ENCODE measurements around the gene EPHA1.

Gene EPHA1

DNA sequence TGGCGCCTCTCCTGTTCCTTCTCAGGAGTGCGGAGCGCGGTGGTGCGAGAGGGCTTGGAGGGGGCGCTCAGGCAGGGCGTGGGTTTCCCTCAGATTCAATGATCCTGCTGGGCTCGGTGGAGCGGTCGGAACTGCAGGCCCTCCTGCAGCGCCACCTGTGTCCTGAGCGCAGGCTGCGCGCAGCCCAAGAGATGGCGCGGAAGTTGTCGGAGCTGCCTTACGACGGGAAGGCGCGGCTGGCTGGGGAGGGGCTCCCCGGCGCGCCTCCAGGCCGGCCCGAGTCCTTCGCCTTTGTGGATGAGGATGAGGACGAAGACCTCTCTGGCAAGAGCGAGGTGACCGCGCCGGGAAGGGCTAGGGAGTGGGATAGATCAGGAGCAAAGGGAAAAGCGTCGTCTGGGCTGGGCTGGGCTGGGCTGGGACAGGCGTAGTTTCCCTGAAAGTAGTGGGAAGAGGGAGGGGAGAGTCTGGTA, 63.2 kb downstream of the EPHA1 start (continued):
- no peak for TF ChIP-seq SCRT1 (tag by site-specific recombination; IDR thresholded peaks at IDR 0.05; ENCODE audit: borderline replicate concordance)
- TF ChIP-seq, protein P1, sequence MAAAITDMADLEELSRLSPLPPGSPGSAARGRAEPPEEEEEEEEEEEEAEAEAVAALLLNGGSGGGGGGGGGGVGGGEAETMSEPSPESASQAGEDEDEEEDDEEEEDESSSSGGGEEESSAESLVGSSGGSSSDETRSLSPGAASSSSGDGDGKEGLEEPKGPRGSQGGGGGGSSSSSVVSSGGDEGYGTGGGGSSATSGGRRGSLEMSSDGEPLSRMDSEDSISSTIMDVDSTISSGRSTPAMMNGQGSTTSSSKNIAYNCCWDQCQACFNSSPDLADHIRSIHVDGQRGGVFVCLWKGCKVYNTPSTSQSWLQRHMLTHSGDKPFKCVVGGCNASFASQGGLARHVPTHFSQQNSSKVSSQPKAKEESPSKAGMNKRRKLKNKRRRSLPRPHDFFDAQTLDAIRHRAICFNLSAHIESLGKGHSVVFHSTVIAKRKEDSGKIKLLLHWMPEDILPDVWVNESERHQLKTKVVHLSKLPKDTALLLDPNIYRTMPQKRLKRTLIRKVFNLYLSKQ (tag by site-specific recombination; IDR thresholded peaks at IDR 0.05; ENCODE audit: borderline replicate concordance), result no peak
- TF ChIP-seq ZNF133 (tag by site-specific recombination; IDR thresholded peaks at IDR 0.05), result no peak
- TF ChIP-seq, protein P2, sequence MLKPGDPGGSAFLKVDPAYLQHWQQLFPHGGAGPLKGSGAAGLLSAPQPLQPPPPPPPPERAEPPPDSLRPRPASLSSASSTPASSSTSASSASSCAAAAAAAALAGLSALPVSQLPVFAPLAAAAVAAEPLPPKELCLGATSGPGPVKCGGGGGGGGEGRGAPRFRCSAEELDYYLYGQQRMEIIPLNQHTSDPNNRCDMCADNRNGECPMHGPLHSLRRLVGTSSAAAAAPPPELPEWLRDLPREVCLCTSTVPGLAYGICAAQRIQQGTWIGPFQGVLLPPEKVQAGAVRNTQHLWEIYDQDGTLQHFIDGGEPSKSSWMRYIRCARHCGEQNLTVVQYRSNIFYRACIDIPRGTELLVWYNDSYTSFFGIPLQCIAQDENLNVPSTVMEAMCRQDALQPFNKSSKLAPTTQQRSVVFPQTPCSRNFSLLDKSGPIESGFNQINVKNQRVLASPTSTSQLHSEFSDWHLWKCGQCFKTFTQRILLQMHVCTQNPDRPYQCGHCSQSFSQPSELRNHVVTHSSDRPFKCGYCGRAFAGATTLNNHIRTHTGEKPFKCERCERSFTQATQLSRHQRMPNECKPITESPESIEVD (tag by site-specific recombination; IDR thresholded peaks at IDR 0.05), result no peak
- TF ChIP-seq, protein P3, sequence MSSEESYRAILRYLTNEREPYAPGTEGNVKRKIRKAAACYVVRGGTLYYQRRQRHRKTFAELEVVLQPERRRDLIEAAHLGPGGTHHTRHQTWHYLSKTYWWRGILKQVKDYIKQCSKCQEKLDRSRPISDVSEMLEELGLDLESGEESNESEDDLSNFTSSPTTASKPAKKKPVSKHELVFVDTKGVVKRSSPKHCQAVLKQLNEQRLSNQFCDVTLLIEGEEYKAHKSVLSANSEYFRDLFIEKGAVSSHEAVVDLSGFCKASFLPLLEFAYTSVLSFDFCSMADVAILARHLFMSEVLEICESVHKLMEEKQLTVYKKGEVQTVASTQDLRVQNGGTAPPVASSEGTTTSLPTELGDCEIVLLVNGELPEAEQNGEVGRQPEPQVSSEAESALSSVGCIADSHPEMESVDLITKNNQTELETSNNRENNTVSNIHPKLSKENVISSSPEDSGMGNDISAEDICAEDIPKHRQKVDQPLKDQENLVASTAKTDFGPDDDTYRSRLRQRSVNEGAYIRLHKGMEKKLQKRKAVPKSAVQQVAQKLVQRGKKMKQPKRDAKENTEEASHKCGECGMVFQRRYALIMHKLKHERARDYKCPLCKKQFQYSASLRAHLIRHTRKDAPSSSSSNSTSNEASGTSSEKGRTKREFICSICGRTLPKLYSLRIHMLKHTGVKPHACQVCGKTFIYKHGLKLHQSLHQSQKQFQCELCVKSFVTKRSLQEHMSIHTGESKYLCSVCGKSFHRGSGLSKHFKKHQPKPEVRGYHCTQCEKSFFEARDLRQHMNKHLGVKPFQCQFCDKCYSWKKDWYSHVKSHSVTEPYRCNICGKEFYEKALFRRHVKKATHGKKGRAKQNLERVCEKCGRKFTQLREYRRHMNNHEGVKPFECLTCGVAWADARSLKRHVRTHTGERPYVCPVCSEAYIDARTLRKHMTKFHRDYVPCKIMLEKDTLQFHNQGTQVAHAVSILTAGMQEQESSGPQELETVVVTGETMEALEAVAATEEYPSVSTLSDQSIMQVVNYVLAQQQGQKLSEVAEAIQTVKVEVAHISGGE (tag by site-specific recombination; conservative IDR thresholded peaks at IDR 0.05; ENCODE audit: low read depth), result 0 out of 2 replicates have a peak, but pooled peaks have one; percentile 18
- no peak for TF ChIP-seq BCL11B (tag by site-specific recombination; IDR thresholded peaks at IDR 0.05; ENCODE audit: low read depth)
- no peak for TF ChIP-seq HOXA7 (CRISPR knock-in tag; IDR thresholded peaks at IDR 0.05; ENCODE audit: borderline replicate concordance)
- no peak for TF ChIP-seq ZNF624 (tag by site-specific recombination; IDR thresholded peaks at IDR 0.05)
- TF ChIP-seq ZNF433 (tag by site-specific recombination; IDR thresholded peaks at IDR 0.05; ENCODE audit: low read depth), result no peak
- no peak for TF ChIP-seq ZNF16 (tag by site-specific recombination; IDR thresholded peaks at IDR 0.05; ENCODE audit: low read depth)
- TF ChIP-seq, protein P4, sequence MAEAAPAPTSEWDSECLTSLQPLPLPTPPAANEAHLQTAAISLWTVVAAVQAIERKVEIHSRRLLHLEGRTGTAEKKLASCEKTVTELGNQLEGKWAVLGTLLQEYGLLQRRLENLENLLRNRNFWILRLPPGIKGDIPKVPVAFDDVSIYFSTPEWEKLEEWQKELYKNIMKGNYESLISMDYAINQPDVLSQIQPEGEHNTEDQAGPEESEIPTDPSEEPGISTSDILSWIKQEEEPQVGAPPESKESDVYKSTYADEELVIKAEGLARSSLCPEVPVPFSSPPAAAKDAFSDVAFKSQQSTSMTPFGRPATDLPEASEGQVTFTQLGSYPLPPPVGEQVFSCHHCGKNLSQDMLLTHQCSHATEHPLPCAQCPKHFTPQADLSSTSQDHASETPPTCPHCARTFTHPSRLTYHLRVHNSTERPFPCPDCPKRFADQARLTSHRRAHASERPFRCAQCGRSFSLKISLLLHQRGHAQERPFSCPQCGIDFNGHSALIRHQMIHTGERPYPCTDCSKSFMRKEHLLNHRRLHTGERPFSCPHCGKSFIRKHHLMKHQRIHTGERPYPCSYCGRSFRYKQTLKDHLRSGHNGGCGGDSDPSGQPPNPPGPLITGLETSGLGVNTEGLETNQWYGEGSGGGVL (tag by site-specific recombination; IDR thresholded peaks at IDR 0.05), result 0 out of 2 replicates have a peak, but pooled peaks have one; percentile 42
- no peak for TF ChIP-seq ZNF510 (tag by site-specific recombination; IDR thresholded peaks at IDR 0.05; ENCODE audit: insufficient replicate concordance)
- TF ChIP-seq, protein P5, sequence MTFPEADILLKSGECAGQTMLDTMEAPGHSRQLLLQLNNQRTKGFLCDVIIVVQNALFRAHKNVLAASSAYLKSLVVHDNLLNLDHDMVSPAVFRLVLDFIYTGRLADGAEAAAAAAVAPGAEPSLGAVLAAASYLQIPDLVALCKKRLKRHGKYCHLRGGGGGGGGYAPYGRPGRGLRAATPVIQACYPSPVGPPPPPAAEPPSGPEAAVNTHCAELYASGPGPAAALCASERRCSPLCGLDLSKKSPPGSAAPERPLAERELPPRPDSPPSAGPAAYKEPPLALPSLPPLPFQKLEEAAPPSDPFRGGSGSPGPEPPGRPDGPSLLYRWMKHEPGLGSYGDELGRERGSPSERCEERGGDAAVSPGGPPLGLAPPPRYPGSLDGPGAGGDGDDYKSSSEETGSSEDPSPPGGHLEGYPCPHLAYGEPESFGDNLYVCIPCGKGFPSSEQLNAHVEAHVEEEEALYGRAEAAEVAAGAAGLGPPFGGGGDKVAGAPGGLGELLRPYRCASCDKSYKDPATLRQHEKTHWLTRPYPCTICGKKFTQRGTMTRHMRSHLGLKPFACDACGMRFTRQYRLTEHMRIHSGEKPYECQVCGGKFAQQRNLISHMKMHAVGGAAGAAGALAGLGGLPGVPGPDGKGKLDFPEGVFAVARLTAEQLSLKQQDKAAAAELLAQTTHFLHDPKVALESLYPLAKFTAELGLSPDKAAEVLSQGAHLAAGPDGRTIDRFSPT (tag by site-specific recombination; IDR thresholded peaks at IDR 0.05), result no peak
- TF ChIP-seq ZNF2 (tag by site-specific recombination; IDR thresholded peaks at IDR 0.05), result peak; percentile 70; the same call in 1 of the 2 replicates
- no peak for TF ChIP-seq ZNF585B (tag by site-specific recombination; IDR thresholded peaks at IDR 0.05)
- no peak for TF ChIP-seq ZNF785 (tag by site-specific recombination; IDR thresholded peaks at IDR 0.05)
- TF ChIP-seq ZBTB8A (tag by site-specific recombination; IDR thresholded peaks at IDR 0.05), result peak; percentile 86
- TF ChIP-seq ZNF202 (tag by site-specific recombination; IDR thresholded peaks at IDR 0.05; ENCODE audit: borderline replicate concordance), result no peak
- no peak for TF ChIP-seq ZNF366 (tag by site-specific recombination; conservative IDR thresholded peaks at IDR 0.05)
- TF ChIP-seq SALL2 (tag by site-specific recombination; IDR thresholded peaks at IDR 0.05; ENCODE audit: borderline replicate concordance), result no peak
- TF ChIP-seq ZNF747 (tag by site-specific recombination; IDR thresholded peaks at IDR 0.05), result no peak
- no peak for TF ChIP-seq ZNF292 (tag by site-specific recombination; IDR thresholded peaks at IDR 0.05; ENCODE audit: borderline replicate concordance, low read depth)
- no peak for TF ChIP-seq RBAK (tag by site-specific recombination; IDR thresholded peaks at IDR 0.05)
- no peak for TF ChIP-seq ZNF24 (tag by site-specific recombination; IDR thresholded peaks at IDR 0.05)
- no peak for TF ChIP-seq ZNF530 (tag by site-specific recombination; IDR thresholded peaks at IDR 0.05; ENCODE audit: low read depth)
- TF ChIP-seq ZNF214 (tag by site-specific recombination; IDR thresholded peaks at IDR 0.05; ENCODE audit: borderline replicate concordance), result no peak
- no peak for TF ChIP-seq ZNF677 (tag by site-specific recombination; IDR thresholded peaks at IDR 0.05)
- no peak for TF ChIP-seq ZNF560 (tag by site-specific recombination; IDR thresholded peaks at IDR 0.05; ENCODE audit: borderline replicate concordance)
- TF ChIP-seq ZNF837 (tag by site-specific recombination; IDR thresholded peaks at IDR 0.05), result no peak
- TF ChIP-seq ZBTB17 (tag by site-specific recombination; IDR thresholded peaks at IDR 0.05), result peak; percentile 98

Data from HEK293 (cell line).